Adrenal gland (tissue), 12 donors: ENCODE data around the gene FGD5. TPM values are rescaled to one million over a fixed set of nuclear protein-coding genes. Genes with fewer than 3 reads are reported as not detected.

Experiments
- DNase-seq, 7 donors: peaks; one replicate each; pipeline ENCODE4 v3.0.0-alpha.2; 2019 to 2020
- H3K27ac ChIP-seq, 5 donors: fragments of 200-600 bp; sonication (generic) in 4 of 5; 1 replicate in 3 of 5; 2 replicates in 2 of 5; pipeline versions ENCODE4 v1.5.1 to v1.8.0; 2016 to 2020; ENCODE audit warnings: mild to moderate bottlenecking in 1 of 5
- H3K27me3 ChIP-seq: fragments of 200-600 bp; 2 replicates; pipeline ENCODE4 v1.8.0; 2021
- H3K36me3 ChIP-seq, 2 donors: fragments of 200-600 bp; replicated peaks in 1 of 2; 1 replicate in 1 of 2; 2 replicates in 1 of 2; pipeline versions ENCODE4 v1.5.1 to v1.8.0; 2018 to 2022
- H3K4me1 ChIP-seq, 2 donors: fragments of 200-600 bp; replicated peaks in 1 of 2; 1 replicate in 1 of 2; 2 replicates in 1 of 2; pipeline versions ENCODE4 v1.5.1 to v1.8.0; 2018 to 2021
- H3K4me3 ChIP-seq, 4 donors: fragments of 200-600 bp; sonication (generic) in 3 of 4; one replicate each; pipeline ENCODE4 v1.5.1; 2016 to 2018
- H3K9me3 ChIP-seq, 3 donors: fragments of 200-600 bp; sonication (generic) in 1 of 3; replicated peaks in 1 of 3; 1 replicate in 2 of 3; 2 replicates in 1 of 3; pipeline versions ENCODE4 v1.5.1 to v1.8.0; 2016 to 2021
- CTCF ChIP-seq, 6 experiments: fragments of 450-650 bp in 4 of 6; fragments of 200-600 bp in 2 of 6; sonication (generic) in 1 of 6; IDR thresholded peaks; 1 replicate in 5 of 6; 2 replicates in 1 of 6; pipeline versions ENCODE4 v1.5.1 to v1.8.0; 2016 to 2021; ENCODE audit warnings: antibody characterized with exemption in 6 of 6, mild to moderate bottlenecking in 2 of 6, moderate library complexity in 1 of 6
- POLR2A ChIP-seq, 2 donors: fragments of 450-650 bp; IDR thresholded peaks; one replicate each; pipeline ENCODE4 v1.6.1; 2017; ENCODE audit warnings: antibody characterized with exemption in 2 of 2, mild to moderate bottlenecking in 2 of 2, moderate library complexity in 1 of 2
- WGBS, 4 donors: extraction: QIAGEN DNeasy Blood & Tissue Kit in 2 of 4; methylation state at CpG; one replicate each; pipeline versions ENCODE4 v1.1.5 to v1.1.7; 2013 to 2017; 5-methylcytosine and 5-hydroxymethylcytosine counted together
- intact Hi-C, 2 donors: fragments of 100-400 bp; cut with DNase I; formaldehyde crosslinking; loops; one replicate each; pipeline versions ENCODE4 v1.14.1 to v1.15.0; 2022 to 2023
- polyA plus RNA-seq, 3 donors: library from polyadenylated mRNA; stranded (reverse); fragments of 200-250 nt in 2 of 3; fragments of 350-450 nt in 1 of 3; fragmentation: Illumina TruSeq in 1 of 3; extraction: RNeasy Lipid Tissue Mini Kit (QIAGEN cat#74804) in 1 of 3; gene quantifications; one replicate each; pipeline ENCODE4 v1.2.3, GENCODE V29; 2013 to 2014
- total RNA-seq, 9 donors: library from RNA; depleted of rRNA in 4 of 9; stranded (reverse); fragments of >200 nt in 4 of 9; fragments of 120-200 nt in 1 of 9; fragmentation: NEBNext Ultra II Directional in 1 of 9; extraction: Animal tissue kit (Norgen Biotek cat#: 25700) in 1 of 9; gene quantifications; one replicate each; pipeline versions ENCODE4 v1.1.0 to v1.2.4, GENCODE V29; 2013 to 2023
- donor health status: healthy with polysubstance abuse.
- donor health status: Bipolar disorder and iron deficiency.
- donor health status: DM: yes; HTN: yes; CAD: no.
- donor health status: DM: no; HTN: no; CAD: no.
- donor health status: DM: no; HTN: no; CAD: no.
- donor health status: DM: yes; HTN: yes; CAD: no.

Gene FGD5
- total and polyA plus RNA-seq, 12 donors = 4.9 to 21.4 (median 11.2) TPM

GRCh38 chr3:14839236-14839635, 20.5 kb downstream of the FGD5 start:
- Histone ChIP-seq H3K9me3 (no peaks in the 10 kb centered on the region), H3K4me1 (peaks cover 0 to 29% of the 10 kb centered on the region in 2 donors), H3K27ac (no peak overlapping the region), H3K27me3 (no peaks in the 10 kb centered on the region), H3K36me3 (no peaks in the 10 kb centered on the region), H3K4me3 (no peak overlapping the region)
- intact Hi-C loops = no loop called here
- TF ChIP-seq POLR2A (IDR thresholded peaks at IDR 0.05) (no peak), CTCF (IDR thresholded peaks at IDR 0.05) (no peak)
- DNase-seq = no peak
- 70 to 89% (median 74%) methylated on average over 3 to 7 of the region's 7 CpGs for WGBS, 4 donors

- Histone ChIP-seq H3K27ac (no peak overlapping the region), H3K36me3 (no peaks in the 10 kb centered on the region), H3K4me3 (no peak overlapping the region), H3K4me1 (peaks cover 0 to 21% of the 10 kb centered on the region in 2 donors), H3K9me3 (no peaks in the 10 kb centered on the region), H3K27me3 (no peaks in the 10 kb centered on the region)
- 48 to 63% (median 58%) methylated on average over 8 to 9 of the region's 9 CpGs for WGBS, 4 donors
- intact Hi-C loops = no loop called here
- TF ChIP-seq POLR2A (IDR thresholded peaks at IDR 0.05) (no peak), CTCF (IDR thresholded peaks at IDR 0.05) (no peak)
- no peak for DNase-seq
These were observed 23.1 kb downstream of the FGD5 start for GRCh38 chr3:14841836-14842235.

- 68 to 81% (median 79%) methylated on average over 2 to 3 of the region's 3 CpGs for WGBS, 4 donors
- no peaks in the 10 kb centered on the region for H3K36me3 ChIP-seq
- no peaks in the 10 kb centered on the region for H3K9me3 ChIP-seq
- no peak overlapping the region for H3K4me3 ChIP-seq
- intact Hi-C loops = no loop called here
- H3K27me3 ChIP-seq = no peaks in the 10 kb centered on the region
- H3K27ac ChIP-seq = no peak overlapping the region
- TF ChIP-seq POLR2A (IDR thresholded peaks at IDR 0.05) = no peak
- no peak for TF ChIP-seq CTCF (IDR thresholded peaks at IDR 0.05)
- H3K4me1 ChIP-seq = peaks cover 0 to 18% of the 10 kb centered on the region in 2 donors
- no peak for DNase-seq
These were observed 23.5 kb downstream of the FGD5 start for GRCh38 chr3:14842277-14842676.

GRCh38 chr3:14843321-14843720, 24.6 kb downstream of the FGD5 start:
- peaks cover 0 to 14% of the 10 kb centered on the region in 2 donors for H3K4me1 ChIP-seq

More at GRCh38 chr3:14843321-14843720, 24.6 kb downstream of the FGD5 start:
- 39 to 90% (median 65%) methylated on average over 2 to 8 of the region's 8 CpGs for WGBS, 4 donors
- no peak overlapping the region for H3K4me3 ChIP-seq
- H3K9me3 ChIP-seq = no peaks in the 10 kb centered on the region
- no peaks in the 10 kb centered on the region for H3K27me3 ChIP-seq
- H3K27ac ChIP-seq = no peak overlapping the region
- TF ChIP-seq POLR2A (IDR thresholded peaks at IDR 0.05) = no peak
- no peak for TF ChIP-seq CTCF (IDR thresholded peaks at IDR 0.05)
- H3K36me3 ChIP-seq = no peaks in the 10 kb centered on the region
- intact Hi-C loops = no loop called here
- DNase-seq = peak in 1 of 7 donors; percentile 3
